Measurements from ENCODE around the gene LYPD1.

Gene LYPD1

DNA sequence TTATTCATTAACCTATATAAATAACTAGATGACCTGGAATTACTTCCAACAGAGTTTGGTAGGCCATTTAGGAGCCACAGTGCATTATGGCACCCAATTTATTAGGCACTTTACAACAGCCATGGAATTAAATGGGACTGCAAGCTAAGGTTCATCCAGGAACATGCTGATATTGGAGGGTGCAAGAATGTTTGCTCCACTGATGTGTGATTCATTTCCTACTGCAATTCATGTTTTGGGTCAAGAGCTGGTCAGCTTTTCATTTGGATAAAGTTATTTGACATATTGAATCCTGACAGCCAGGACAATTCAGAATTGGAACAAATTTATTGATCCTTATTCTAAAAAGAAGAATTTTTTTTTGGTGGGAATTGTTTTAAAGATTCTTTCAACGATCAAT lies 11.8 kb upstream of the LYPD1 start:
- Histone ChIP-seq H3K4me3 (ENCODE audit: low read length in 2 of 2) (no peak overlapping the region), H4K91ac (ENCODE audit: low read depth, low read length, poor library complexity) (no peak overlapping the region), H3K4me2 (ENCODE audit: insufficient read depth, low read length, poor library complexity, severe bottlenecking) (no peak overlapping the region), H3K27ac (replicated peaks; ENCODE audit: low read length) (no peak overlapping the region), H3K79me1 (ENCODE audit: low read depth, low read length) (no peaks in the 10 kb centered on the region), H3K4ac (ENCODE audit: low read length) (no peak overlapping the region), H2AK5ac (ENCODE audit: low read depth, low read length) (no peak overlapping the region), H3K36me3 (replicated peaks in 1 of 2; ENCODE audit: control insufficient read depth in 2 of 2, insufficient read depth in 2 of 2, low read length in 2 of 2) (peaks cover 0 to 44% of the 10 kb centered on the region in 2 donors), H3K9ac (ENCODE audit: low read depth, low read length, poor library complexity) (no peak overlapping the region), H2AFZ (ENCODE audit: low read length) (no peak overlapping the region), H2BK15ac (ENCODE audit: low read length) (no peak overlapping the region), H3K23ac (ENCODE audit: low read depth, low read length, poor library complexity) (no peak overlapping the region), H2BK5ac (ENCODE audit: low read length) (no peak overlapping the region), H4K8ac (ENCODE audit: low read depth, low read length) (no peak overlapping the region), H3K18ac (ENCODE audit: low read length) (no peak overlapping the region), H2BK120ac (ENCODE audit: low read depth, low read length) (no peak overlapping the region), H3K9me3 (replicated peaks in 1 of 2; ENCODE audit: control insufficient read depth in 2 of 2, insufficient read depth in 1 of 2, low read depth in 1 of 2, low read length in 2 of 2) (no peaks in the 10 kb centered on the region), H3K27me3 (ENCODE audit: control insufficient read depth in 3 of 3, insufficient read depth in 3 of 3, low read depth in 1 of 3, low read length in 3 of 3) (no peaks in the 10 kb centered on the region), H2BK12ac (ENCODE audit: low read length) (no peak overlapping the region), H3K4me1 (ENCODE audit: control insufficient read depth in 2 of 2, insufficient read depth in 1 of 2, low read depth in 1 of 2, low read length in 2 of 2) (peaks cover 0 to 2% of the 10 kb centered on the region in 2 donors), H3K14ac (ENCODE audit: low read length) (no peak overlapping the region)
- no peak for DNase-seq (ENCODE audit: low spot score)
- WGBS, 2 donors (ENCODE audit: extremely low coverage in 2 of 2, insufficient read length in 2 of 2, insufficient replicate concordance in 1 of 2) = no CpG with 5 or more reads among the region's 1 CpG

GRCh38 chr2:132680544-132680943 lies 10.5 kb upstream of the LYPD1 start:
- H3K4me1 ChIP-seq (ENCODE audit: control insufficient read depth in 2 of 2, insufficient read depth in 1 of 2, low read depth in 1 of 2, low read length in 2 of 2) = peaks cover 0 to 2% of the 10 kb centered on the region in 2 donors
- H3K4me3 ChIP-seq (ENCODE audit: low read length in 2 of 2) = no peak overlapping the region
- H2BK12ac ChIP-seq (ENCODE audit: low read length) = no peak overlapping the region
- H3K79me1 ChIP-seq (ENCODE audit: low read depth, low read length) = no peaks in the 10 kb centered on the region
- H3K27me3 ChIP-seq (ENCODE audit: control insufficient read depth in 3 of 3, insufficient read depth in 3 of 3, low read depth in 1 of 3, low read length in 3 of 3) = no peaks in the 10 kb centered on the region
- no peak overlapping the region for H3K18ac ChIP-seq (ENCODE audit: low read length)
- no peak overlapping the region for H3K4ac ChIP-seq (ENCODE audit: low read length)
- no peak overlapping the region for H2BK15ac ChIP-seq (ENCODE audit: low read length)
- no CpG with 5 or more reads among the region's 3 CpGs for WGBS, 2 donors (ENCODE audit: extremely low coverage in 2 of 2, insufficient read length in 2 of 2, insufficient replicate concordance in 1 of 2)
- no peak overlapping the region for H2AK5ac ChIP-seq (ENCODE audit: low read depth, low read length)
- no peak overlapping the region for H4K91ac ChIP-seq (ENCODE audit: low read depth, low read length, poor library complexity)
- no peak overlapping the region for H3K4me2 ChIP-seq (ENCODE audit: insufficient read depth, low read length, poor library complexity, severe bottlenecking)
- no peak overlapping the region for H3K23ac ChIP-seq (ENCODE audit: low read depth, low read length, poor library complexity)
- no peak overlapping the region for H2BK5ac ChIP-seq (ENCODE audit: low read length)
- no peak overlapping the region for H3K14ac ChIP-seq (ENCODE audit: low read length)
- H3K27ac ChIP-seq (replicated peaks; ENCODE audit: low read length) = no peak overlapping the region
- no peak overlapping the region for H4K8ac ChIP-seq (ENCODE audit: low read depth, low read length)
- peaks cover 0 to 35% of the 10 kb centered on the region in 2 donors for H3K36me3 ChIP-seq (replicated peaks in 1 of 2; ENCODE audit: control insufficient read depth in 2 of 2, insufficient read depth in 2 of 2, low read length in 2 of 2)
- no peak overlapping the region for H2BK120ac ChIP-seq (ENCODE audit: low read depth, low read length)
- H3K9ac ChIP-seq (ENCODE audit: low read depth, low read length, poor library complexity) = no peak overlapping the region
- H3K9me3 ChIP-seq (replicated peaks in 1 of 2; ENCODE audit: control insufficient read depth in 2 of 2, insufficient read depth in 1 of 2, low read depth in 1 of 2, low read length in 2 of 2) = no peaks in the 10 kb centered on the region
- DNase-seq (ENCODE audit: low spot score) = no peak
- H2AFZ ChIP-seq (ENCODE audit: low read length) = no peak overlapping the region

DNA sequence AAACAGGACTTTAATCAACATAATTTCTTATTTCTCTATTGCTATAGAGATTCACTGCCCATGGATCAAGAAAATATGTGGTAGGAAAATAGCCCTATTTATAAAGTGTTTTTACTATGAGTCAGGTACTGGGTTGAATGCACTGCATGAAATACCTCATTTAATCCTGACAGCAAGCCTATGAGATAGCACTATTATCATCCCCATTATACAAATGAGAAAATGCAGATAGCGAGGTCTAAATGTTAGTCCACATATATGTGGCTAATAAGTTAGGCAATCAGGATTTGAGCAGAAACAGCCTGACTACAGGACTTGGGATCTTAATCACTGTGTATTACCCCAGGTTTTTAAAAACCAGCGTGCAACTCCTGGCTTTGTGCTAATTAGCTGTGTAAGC lies 8.5 kb upstream of the LYPD1 start:
- Histone ChIP-seq H3K9me3 (replicated peaks in 1 of 2; ENCODE audit: control insufficient read depth in 2 of 2, insufficient read depth in 1 of 2, low read depth in 1 of 2, low read length in 2 of 2) (no peaks in the 10 kb centered on the region), H3K9ac (ENCODE audit: low read depth, low read length, poor library complexity) (no peak overlapping the region), H2BK15ac (ENCODE audit: low read length) (no peak overlapping the region), H2BK5ac (ENCODE audit: low read length) (no peak overlapping the region), H3K4me2 (ENCODE audit: insufficient read depth, low read length, poor library complexity, severe bottlenecking) (no peak overlapping the region), H2AFZ (ENCODE audit: low read length) (no peak overlapping the region), H2AK5ac (ENCODE audit: low read depth, low read length) (no peak overlapping the region), H3K4me3 (ENCODE audit: low read length in 2 of 2) (no peak overlapping the region), H3K27ac (replicated peaks; ENCODE audit: low read length) (no peak overlapping the region), H3K36me3 (replicated peaks in 1 of 2; ENCODE audit: control insufficient read depth in 2 of 2, insufficient read depth in 2 of 2, low read length in 2 of 2) (peaks cover 0 to 20% of the 10 kb centered on the region in 2 donors), H3K4ac (ENCODE audit: low read length) (no peak overlapping the region), H3K27me3 (ENCODE audit: control insufficient read depth in 3 of 3, insufficient read depth in 3 of 3, low read depth in 1 of 3, low read length in 3 of 3) (no peaks in the 10 kb centered on the region), H4K8ac (ENCODE audit: low read depth, low read length) (no peak overlapping the region), H2BK12ac (ENCODE audit: low read length) (no peak overlapping the region), H3K18ac (ENCODE audit: low read length) (no peak overlapping the region), H3K23ac (ENCODE audit: low read depth, low read length, poor library complexity) (no peak overlapping the region), H3K4me1 (ENCODE audit: control insufficient read depth in 2 of 2, insufficient read depth in 1 of 2, low read depth in 1 of 2, low read length in 2 of 2) (peaks cover 0 to 2% of the 10 kb centered on the region in 2 donors), H3K79me1 (ENCODE audit: low read depth, low read length) (no peaks in the 10 kb centered on the region), H2BK120ac (ENCODE audit: low read depth, low read length) (no peak overlapping the region), H4K91ac (ENCODE audit: low read depth, low read length, poor library complexity) (no peak overlapping the region), H3K14ac (ENCODE audit: low read length) (no peak overlapping the region)
- WGBS, 2 donors (ENCODE audit: extremely low coverage in 2 of 2, insufficient read length in 2 of 2, insufficient replicate concordance in 1 of 2) = no CpG with 5 or more reads among the region's 2 CpGs
- no peak for DNase-seq (ENCODE audit: low spot score)

DNA sequence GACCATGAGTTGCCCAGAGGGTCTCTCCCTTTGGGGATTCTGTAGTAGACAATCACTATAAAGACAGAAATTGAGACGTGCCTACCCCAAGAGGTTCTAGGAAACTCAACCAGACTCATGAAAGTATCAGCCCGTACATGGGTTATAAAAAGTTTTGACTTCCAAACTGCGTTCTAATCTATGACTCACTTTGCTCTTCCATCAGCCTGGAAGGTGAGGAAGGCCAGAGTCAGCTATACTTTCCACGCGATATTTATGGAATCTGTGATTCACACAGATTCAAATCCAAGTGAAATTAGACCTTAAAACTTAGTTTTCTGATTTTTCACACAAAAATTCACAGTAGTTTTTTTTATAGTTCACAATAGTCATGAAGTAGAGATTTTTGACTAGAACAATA lies 7.7 kb upstream of the LYPD1 start:
- peaks cover 0 to 14% of the 10 kb centered on the region in 2 donors for H3K36me3 ChIP-seq (replicated peaks in 1 of 2; ENCODE audit: control insufficient read depth in 2 of 2, insufficient read depth in 2 of 2, low read length in 2 of 2)
- H3K23ac ChIP-seq (ENCODE audit: low read depth, low read length, poor library complexity) = no peak overlapping the region
- no peak overlapping the region for H3K18ac ChIP-seq (ENCODE audit: low read length)
- no peak overlapping the region for H2BK15ac ChIP-seq (ENCODE audit: low read length)
- H2AFZ ChIP-seq (ENCODE audit: low read length) = no peak overlapping the region
- no peak overlapping the region for H2BK12ac ChIP-seq (ENCODE audit: low read length)
- H3K14ac ChIP-seq (ENCODE audit: low read length) = no peak overlapping the region
- H3K4me2 ChIP-seq (ENCODE audit: insufficient read depth, low read length, poor library complexity, severe bottlenecking) = no peak overlapping the region
- no CpG with 5 or more reads among the region's 5 CpGs for WGBS, 2 donors (ENCODE audit: extremely low coverage in 2 of 2, insufficient read length in 2 of 2, insufficient replicate concordance in 1 of 2)
- no peak overlapping the region for H3K4me3 ChIP-seq (ENCODE audit: low read length in 2 of 2)
- H3K79me1 ChIP-seq (ENCODE audit: low read depth, low read length) = no peaks in the 10 kb centered on the region
- no peak overlapping the region for H4K8ac ChIP-seq (ENCODE audit: low read depth, low read length)
- H2BK120ac ChIP-seq (ENCODE audit: low read depth, low read length) = no peak overlapping the region
- H2AK5ac ChIP-seq (ENCODE audit: low read depth, low read length) = no peak overlapping the region
- no peak overlapping the region for H3K4ac ChIP-seq (ENCODE audit: low read length)
- H2BK5ac ChIP-seq (ENCODE audit: low read length) = no peak overlapping the region
- DNase-seq (ENCODE audit: low spot score) = no peak
- H3K27me3 ChIP-seq (ENCODE audit: control insufficient read depth in 3 of 3, insufficient read depth in 3 of 3, low read depth in 1 of 3, low read length in 3 of 3) = no peaks in the 10 kb centered on the region
- no peaks in the 10 kb centered on the region for H3K9me3 ChIP-seq (replicated peaks in 1 of 2; ENCODE audit: control insufficient read depth in 2 of 2, insufficient read depth in 1 of 2, low read depth in 1 of 2, low read length in 2 of 2)
- no peak overlapping the region for H3K27ac ChIP-seq (replicated peaks; ENCODE audit: low read length)
- H4K91ac ChIP-seq (ENCODE audit: low read depth, low read length, poor library complexity) = no peak overlapping the region
- H3K9ac ChIP-seq (ENCODE audit: low read depth, low read length, poor library complexity) = no peak overlapping the region
- H3K4me1 ChIP-seq (ENCODE audit: control insufficient read depth in 2 of 2, insufficient read depth in 1 of 2, low read depth in 1 of 2, low read length in 2 of 2) = peaks cover 2 to 3% of the 10 kb centered on the region in 2 donors
